Right cardiac atrium (tissue), 5 donors: Measurements from ENCODE around the gene ANKRD11. TPM values are rescaled to one million over a fixed set of nuclear protein-coding genes. Genes with fewer than 3 reads are reported as not detected.
"Not testable (repeated sequence)": the region's sequence is repeated elsewhere in the genome, so short reads cannot be mapped to it uniquely, and the experiment has no call there.

Source experiments
- ATAC-seq, 2 donors: fragments of 200-7000 bp; cut with Tn5 transposase; one replicate each; pipeline versions ENCODE4 v1.8.0 to v1.9.1; 2020; ENCODE audit warnings: moderate library complexity in 2 of 2, mild to moderate bottlenecking in 1 of 2
- DNase-seq, 3 donors: peaks; one replicate each; pipeline ENCODE4 v3.0.0-alpha.2; 2020
- H3K27ac ChIP-seq: one replicate; pipeline ENCODE4 v1.5.1; 2013; ENCODE audit warnings: mild to moderate bottlenecking, low read length, control low read depth, moderate library complexity
- H3K27me3 ChIP-seq: one replicate; pipeline ENCODE4 v1.6.1; 2013; ENCODE audit not compliant: control insufficient read depth, insufficient read depth
- H3K4me1 ChIP-seq: one replicate; pipeline ENCODE4 v1.6.1; 2013; ENCODE audit warnings: low read length; ENCODE audit not compliant: control insufficient read depth, insufficient read depth
- H3K4me3 ChIP-seq: one replicate; pipeline ENCODE4 v1.5.1; 2013; ENCODE audit warnings: low read length, control low read depth
- H3K9me3 ChIP-seq: one replicate; pipeline ENCODE4 v1.6.1; 2013; ENCODE audit warnings: low read length; ENCODE audit not compliant: control insufficient read depth
- WGBS: extraction: QIAGEN DNeasy Blood & Tissue Kit; methylation state at CpG from one replicate; pipeline ENCODE4 v1.1.7; 2013; 5-methylcytosine and 5-hydroxymethylcytosine counted together
- intact Hi-C, 4 donors: fragments of 100-400 bp; cut with DNase I; formaldehyde crosslinking; loops; one replicate each; pipeline versions ENCODE4 v1.11.0 to v1.14.0; 2022 to 2023
- polyA plus RNA-seq: library from polyadenylated mRNA; stranded (reverse); fragments of 200-250 nt; gene quantifications from one replicate; pipeline ENCODE4 v1.2.3, GENCODE V29; 2013
- total RNA-seq, 4 donors: library from RNA; stranded (reverse); fragmentation: NEBNext Ultra II Directional; extraction: Animal tissue kit (Norgen Biotek cat#: 25700); gene quantifications; one replicate each; pipeline ENCODE4 v1.2.1, GENCODE V29; 2021
- donor health status: healthy with polysubstance abuse.
- donor health status: DM: no; HTN: yes; CAD: no.
- donor health status: DM: no; HTN: no; CAD: no.
- donor health status: DM: no; HTN: yes; CAD: no; lungs with severe emphysema.
- donor health status: DM: yes; HTN: yes; CAD: no.

Gene ANKRD11
- total and polyA plus RNA-seq, 5 donors, result 75.3 to 98.9 (median 95.3) TPM

DNA sequence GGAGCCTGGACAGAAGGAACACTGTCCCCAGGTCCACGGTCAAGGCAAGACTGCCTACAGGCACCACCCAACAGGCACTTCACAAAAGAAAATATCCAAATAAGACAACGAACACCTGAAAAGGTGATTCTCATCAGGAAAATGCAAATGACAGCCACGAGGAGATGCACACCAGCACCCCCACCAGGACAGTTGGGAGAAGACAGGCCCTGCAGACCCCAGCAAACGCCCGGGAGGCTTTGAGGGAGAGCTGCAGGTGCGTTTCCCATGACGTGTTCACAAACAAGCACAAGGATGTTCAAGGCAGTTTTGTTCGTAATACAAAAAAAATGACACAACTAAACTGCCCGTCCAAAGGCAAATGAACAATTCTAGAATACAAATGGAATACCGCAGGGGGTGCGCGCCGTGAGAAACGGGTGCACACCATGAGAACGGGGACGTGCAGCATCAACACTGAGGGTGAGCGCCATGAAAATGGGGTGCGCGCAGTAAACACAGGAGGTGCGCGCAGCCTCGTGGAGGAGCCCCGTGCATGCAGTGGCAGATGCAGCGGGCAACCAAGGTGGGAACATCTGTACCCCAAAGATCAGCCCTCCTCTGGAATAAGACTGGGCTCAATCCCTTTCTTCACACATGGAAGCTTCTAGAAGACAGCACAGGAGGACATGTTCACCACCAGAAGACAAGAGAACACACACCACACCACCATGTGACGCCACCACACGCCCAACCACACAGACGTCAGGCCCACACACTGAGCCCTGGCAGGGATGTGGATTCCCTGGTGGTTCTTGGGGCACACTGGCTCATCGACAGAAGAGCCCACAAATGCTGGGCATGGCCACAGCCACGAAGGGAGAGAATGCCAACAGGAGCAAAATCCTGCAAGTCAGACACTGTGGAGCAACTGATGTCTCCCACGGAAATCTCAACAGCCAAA is 181.7 kb downstream of the ANKRD11 start:
- DNase-seq, result peak in 2 of 3 donors; percentile 40 to 41
- Histone ChIP-seq H3K9me3 (no peaks in the 10 kb centered on the region), H3K27ac (no peak overlapping the region), H3K27me3 (no peaks in the 10 kb centered on the region), H3K4me3 (no peak overlapping the region), H3K4me1 (no peaks in the 10 kb centered on the region)
- no peak for ATAC-seq
- 83% methylated on average over 30 of the region's 30 CpGs for WGBS
- intact Hi-C loops, result no loop called here

DNA sequence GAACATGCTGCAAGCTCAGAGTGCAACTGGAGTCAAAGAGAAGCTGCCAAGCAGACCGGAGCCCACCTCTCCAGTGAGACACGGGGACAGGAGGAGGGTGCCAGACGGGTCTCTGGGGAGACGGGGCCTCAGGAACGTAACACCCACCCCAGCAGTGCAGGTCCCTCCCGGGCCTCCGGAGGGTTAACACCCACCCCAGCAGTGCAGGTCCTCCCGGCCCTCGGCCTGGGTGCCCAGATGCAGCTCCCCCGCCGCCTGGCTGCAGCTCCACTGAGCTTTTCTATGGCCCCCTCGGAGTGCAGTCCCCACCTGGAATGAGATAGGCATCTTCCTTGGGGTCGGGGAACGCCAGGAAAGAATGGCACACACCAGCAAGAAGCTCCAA is 182.9 kb downstream of the ANKRD11 start:
- Histone ChIP-seq H3K27ac (no peak overlapping the region), H3K4me3 (no peak overlapping the region), H3K4me1 (no peaks in the 10 kb centered on the region), H3K9me3 (no peaks in the 10 kb centered on the region), H3K27me3 (no peaks in the 10 kb centered on the region)
- intact Hi-C loops, result no loop called here
- no peak for ATAC-seq
- 93% methylated on average over 14 of the region's 14 CpGs for WGBS
- DNase-seq, result peak in 2 of 3 donors; percentile 46 to 47

DNA sequence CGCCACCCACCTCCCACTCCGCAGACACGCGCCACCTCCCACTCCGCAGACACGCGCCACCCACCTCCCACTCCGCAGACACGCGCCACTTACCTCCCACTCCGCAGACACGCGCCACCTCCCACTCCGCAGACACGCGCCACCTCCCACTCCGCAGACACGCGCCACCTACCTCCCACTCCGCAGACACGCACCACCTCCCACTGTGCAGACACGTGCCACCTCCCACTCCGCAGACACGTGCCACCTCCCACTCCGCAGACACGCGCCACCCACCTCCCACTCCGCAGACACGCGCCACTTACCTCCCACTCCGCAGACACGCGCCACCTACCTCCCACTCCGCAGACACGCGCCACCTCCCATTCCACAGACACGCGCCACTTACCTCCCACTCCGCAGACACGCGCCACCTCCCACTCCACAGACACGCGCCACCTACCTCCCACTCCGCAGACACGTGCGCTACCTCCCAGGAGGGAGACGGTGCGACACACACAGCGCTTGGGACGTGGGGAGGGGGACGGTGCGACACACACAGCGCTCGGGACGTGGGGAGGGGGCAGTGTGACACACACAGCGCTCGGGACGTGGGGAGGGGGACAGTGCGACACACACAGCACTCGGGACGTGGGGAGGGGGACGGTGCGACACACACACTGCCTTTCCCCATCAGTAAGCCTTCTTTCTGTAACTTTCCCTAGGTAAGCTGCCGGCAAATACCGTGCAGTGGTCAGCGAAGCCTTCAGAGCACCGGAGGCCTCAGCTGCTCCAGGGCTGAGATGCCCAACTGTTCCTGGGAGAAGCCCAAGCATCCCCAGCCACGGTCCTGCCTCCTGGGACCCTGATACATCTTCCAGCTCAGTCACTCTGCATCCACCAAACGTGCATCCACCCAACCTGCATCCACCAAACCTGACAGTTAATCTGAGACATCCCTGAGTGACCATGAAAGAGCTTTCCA is 183.6 kb downstream of the ANKRD11 start:
- H3K4me3 ChIP-seq, H3K27me3 ChIP-seq, ATAC-seq, H3K4me1 ChIP-seq, H3K9me3 ChIP-seq, H3K27ac ChIP-seq, intact Hi-C loops: not testable (repeated sequence)
- WGBS, result 97% methylated on average over 54 of the region's 69 CpGs
- peak in 2 of 3 donors; percentile 33 to 36 for DNase-seq

DNA sequence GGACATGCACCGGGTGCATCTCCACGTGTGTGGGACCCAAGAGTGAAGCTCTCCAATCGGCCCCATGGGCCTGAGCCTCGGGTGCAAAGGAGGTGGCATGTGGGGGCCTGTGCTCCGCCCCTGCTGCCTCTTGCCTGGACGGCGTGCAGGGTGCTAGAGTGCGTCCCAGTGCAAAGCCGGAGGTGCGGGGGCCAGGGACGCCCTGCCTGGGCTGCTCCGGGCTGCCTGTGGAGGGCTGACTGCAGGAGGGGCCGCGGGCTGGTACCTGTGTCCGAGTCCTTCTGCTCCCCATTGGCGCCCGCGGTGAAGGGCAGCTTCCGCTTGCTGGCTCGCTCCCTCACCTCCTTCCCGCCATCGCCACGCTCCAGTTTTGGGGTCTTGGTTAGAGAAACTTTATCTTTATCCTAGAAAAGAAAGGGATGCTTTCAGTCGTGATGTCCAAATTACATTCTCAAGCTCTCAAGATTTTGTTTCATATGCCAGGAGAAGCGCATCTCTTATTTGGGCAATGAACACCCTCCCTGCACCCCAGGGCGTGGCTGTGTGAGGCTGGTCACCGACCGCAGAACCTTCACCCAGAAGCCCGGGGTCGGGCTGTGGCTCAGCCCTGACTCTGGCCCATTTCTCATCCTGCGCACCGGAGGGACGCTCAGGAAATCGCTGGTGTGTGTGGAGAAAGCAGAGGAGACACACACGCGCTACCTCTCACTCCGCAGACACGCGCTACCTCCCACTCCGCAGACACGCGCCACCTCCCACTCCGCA is 185.2 kb downstream of the ANKRD11 start:
- H3K27ac ChIP-seq, result no peak overlapping the region
- peaks cover 7% of the 10 kb centered on the region for H3K4me1 ChIP-seq
- intact Hi-C loops, result no loop called here
- ATAC-seq (no peak), DNase-seq (peak in 2 of 3 donors; percentile 56 to 62)
- no peaks in the 10 kb centered on the region for H3K9me3 ChIP-seq
- H3K27me3 ChIP-seq, result no peaks in the 10 kb centered on the region
- H3K4me3 ChIP-seq, result no peak overlapping the region
- 87% methylated on average over 43 of the region's 43 CpGs for WGBS

DNA sequence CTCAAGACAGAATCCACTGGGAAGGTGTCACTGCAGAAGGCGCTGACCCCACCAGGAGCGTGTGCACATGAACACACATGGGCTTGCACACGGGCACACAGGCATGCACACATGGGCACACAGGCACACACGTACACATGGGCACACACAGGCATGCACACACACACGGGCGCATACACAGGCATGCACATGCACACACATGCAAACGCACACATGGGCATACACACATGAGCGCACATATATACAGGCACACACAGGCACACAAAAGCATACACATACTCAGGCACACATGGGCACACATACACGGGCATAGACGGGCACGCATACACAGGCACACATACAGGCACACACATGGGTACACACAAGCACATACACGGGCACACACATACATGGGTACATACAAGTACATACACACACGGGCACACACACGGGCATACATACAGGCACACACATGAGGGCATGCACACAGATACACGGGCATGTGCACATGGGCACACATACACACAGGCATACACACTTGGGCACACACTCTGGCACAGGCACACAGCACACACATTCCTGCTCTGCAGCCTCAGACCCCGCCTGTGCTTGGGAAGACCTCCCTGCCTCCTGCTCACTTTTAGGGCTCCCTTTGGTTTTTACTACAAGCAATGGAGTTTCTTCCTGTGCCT is 186.0 kb downstream of the ANKRD11 start:
- no peak overlapping the region for H3K4me3 ChIP-seq
- no peaks in the 10 kb centered on the region for H3K27me3 ChIP-seq
- ATAC-seq (no peak), DNase-seq (peak in 2 of 3 donors; percentile 32 to 50)
- H3K27ac ChIP-seq, result no peak overlapping the region
- no peaks in the 10 kb centered on the region for H3K9me3 ChIP-seq
- 89% methylated on average over 16 of the region's 16 CpGs for WGBS
- intact Hi-C loops, result no loop called here
- peaks cover 7% of the 10 kb centered on the region for H3K4me1 ChIP-seq

DNA sequence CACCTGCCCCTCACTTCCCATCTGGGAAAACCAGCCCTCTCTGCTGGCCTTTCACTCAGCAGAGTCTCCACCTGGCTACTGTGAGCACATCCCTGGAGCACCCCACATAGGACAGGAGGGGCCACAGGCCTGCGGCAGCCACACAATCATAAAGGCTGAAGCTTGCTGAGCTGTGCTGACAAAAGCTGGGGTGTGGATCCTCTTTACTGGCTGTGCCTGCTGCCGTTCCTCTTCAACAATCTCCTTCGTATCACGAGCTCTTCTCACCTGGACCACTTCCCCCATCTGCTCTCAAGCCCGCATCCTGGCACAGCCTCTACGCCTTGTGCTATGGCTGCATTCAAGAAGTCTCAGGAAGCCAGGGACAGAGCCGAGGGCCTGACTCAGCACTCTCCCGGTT is 186.7 kb downstream of the ANKRD11 start:
- 83% methylated on average over 8 of the region's 8 CpGs for WGBS
- peaks cover 7% of the 10 kb centered on the region for H3K4me1 ChIP-seq
- no peak overlapping the region for H3K4me3 ChIP-seq
- no peaks in the 10 kb centered on the region for H3K27me3 ChIP-seq
- ATAC-seq (no peak), DNase-seq (peak in 1 of 3 donors; percentile 34)
- H3K9me3 ChIP-seq, result no peaks in the 10 kb centered on the region
- intact Hi-C loops, result no loop called here
- H3K27ac ChIP-seq, result no peak overlapping the region

DNA sequence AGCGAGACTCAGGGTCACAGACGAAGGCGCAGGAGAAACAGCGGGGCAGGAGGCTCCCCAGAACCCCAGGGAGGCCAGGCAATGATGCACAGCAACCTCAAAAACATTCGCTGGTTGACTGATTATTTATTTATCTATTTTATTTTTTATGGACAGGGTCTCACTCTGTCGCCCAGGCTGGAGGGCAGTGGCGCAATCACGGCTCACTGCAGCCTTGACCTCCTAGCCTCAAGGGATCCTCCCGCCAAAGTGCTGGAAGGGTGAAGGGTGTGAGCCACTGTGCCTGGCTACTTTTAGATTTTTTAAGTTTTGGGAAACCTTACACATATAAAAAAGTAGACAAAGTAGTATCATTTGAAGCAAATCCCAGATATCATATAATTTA is 189.4 kb downstream of the ANKRD11 start:
- ATAC-seq (peak; percentile 14 to 26), DNase-seq (peak; percentile 59 to 74 (median 62))
- no peak overlapping the region for H3K4me3 ChIP-seq
- no peaks in the 10 kb centered on the region for H3K27me3 ChIP-seq
- peaks cover 8% of the 10 kb centered on the region for H3K4me1 ChIP-seq
- intact Hi-C loops, result no loop called here
- WGBS, result 71% methylated on average over 9 of the region's 9 CpGs
- H3K27ac ChIP-seq, result peak overlapping the region; percentile 95
- H3K9me3 ChIP-seq, result no peaks in the 10 kb centered on the region

DNA sequence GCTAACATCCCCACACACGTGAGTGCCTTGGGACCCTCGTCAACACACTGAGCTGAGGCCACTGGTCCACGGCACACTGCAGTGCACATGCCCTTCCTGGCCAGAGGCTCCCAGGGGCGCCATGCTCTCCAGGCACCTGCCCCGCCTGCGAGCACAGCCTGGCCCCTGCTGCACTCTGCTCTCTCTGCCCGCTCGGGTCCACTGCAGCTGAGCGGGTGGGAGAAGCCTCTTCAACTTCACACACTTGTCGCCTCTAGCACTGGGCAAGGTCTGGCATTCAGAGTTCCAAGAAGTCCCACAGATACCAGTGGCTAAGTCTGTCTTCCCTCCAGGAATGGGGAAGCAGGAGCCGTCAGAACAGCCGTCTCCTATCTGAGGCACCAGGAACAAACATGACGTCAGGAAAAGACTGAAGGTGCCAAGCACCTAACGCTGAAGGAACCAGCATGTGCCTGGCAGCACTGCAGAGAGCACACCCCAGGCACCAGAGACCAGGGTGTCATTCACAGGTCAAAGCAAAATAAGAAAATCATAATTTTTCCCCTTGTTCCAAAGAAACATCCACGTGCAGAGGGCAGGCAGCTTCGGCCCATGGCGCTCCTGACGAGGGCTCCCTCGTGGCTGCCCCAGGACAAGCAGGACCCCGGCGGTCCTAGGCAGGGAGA is 189.9 kb downstream of the ANKRD11 start:
- intact Hi-C loops, result no loop called here
- DNase-seq (peak; percentile 75 to 83 (median 77)), ATAC-seq (peak; percentile 74 to 77)
- peak overlapping the region; percentile 95 for H3K27ac ChIP-seq
- 59% methylated on average over 21 of the region's 21 CpGs for WGBS
- peaks cover 8% of the 10 kb centered on the region for H3K4me1 ChIP-seq
- no peaks in the 10 kb centered on the region for H3K27me3 ChIP-seq
- no peak overlapping the region for H3K4me3 ChIP-seq
- H3K9me3 ChIP-seq, result no peaks in the 10 kb centered on the region

DNA sequence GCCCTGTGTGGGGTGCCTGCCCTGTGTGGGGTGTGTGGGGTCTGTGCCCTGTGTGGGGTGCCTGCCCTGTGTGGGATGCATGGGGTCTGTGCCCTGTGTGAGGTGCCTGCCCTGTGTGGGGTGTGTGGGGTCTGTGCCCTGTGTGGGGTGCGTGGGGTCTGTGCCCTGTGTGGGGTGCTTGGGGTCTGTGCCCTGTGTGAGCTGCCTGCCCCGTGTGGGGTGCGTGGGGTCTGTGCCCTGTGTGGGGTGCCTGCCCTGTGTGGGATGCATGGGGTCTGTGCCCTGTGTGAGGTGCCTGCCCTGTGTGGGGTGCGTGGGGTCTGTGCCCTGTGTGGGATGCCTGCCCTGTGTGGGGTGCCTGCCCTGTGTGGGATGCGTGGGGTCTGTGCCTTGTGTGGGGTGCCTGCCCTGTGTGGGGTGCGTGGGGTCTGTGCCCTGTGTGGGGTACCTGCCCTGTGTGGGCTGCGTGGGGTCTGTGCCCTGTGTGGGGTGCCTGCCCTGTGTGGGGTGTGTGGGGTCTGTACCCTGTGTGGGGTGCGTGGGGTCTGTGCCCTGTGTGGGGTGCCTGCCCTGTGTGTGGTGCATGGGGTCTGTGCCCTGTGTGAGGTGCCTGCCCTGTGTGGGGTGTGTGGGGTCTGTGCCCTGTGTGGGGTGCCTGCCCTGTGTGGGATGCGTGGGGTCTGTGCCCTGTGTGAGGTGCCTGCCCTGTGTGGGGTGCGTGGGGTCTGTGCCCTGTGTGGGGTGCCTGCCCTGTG is 190.8 kb downstream of the ANKRD11 start:
- DNase-seq, result peak in 1 of 3 donors; percentile 38
- intact Hi-C loops, H3K4me3 ChIP-seq, H3K4me1 ChIP-seq, H3K27me3 ChIP-seq, ATAC-seq, H3K9me3 ChIP-seq: not testable (repeated sequence)
- WGBS, result 94% methylated on average over 10 of the region's 10 CpGs
- H3K27ac ChIP-seq, result peak overlapping the region; percentile 95
